Right atrium auricular region (tissue), 2 donors: ENCODE measurements around the gene SCMH1. TPM values are rescaled to one million over a fixed set of nuclear protein-coding genes. Genes with fewer than 3 reads are reported as not detected.
"Not testable (repeated sequence)": the region's sequence is repeated elsewhere in the genome, so short reads cannot be mapped to it uniquely, and the experiment has no call there.

Source experiments
- DNase-seq: peaks from one replicate; pipeline ENCODE4 v3.0.0-alpha.2; 2019; ENCODE audit warnings: low spot score
- H3K27ac ChIP-seq, 2 donors: fragments of 200-600 bp; sonication (generic); 1 replicate in 1 of 2; 2 replicates in 1 of 2; pipeline ENCODE4 v1.5.1; 2016 to 2019
- H3K27me3 ChIP-seq, 2 donors: fragments of 200-600 bp; sonication (generic); one replicate each; pipeline versions ENCODE4 v1.5.1 to v1.6.0; 2017 to 2019
- H3K36me3 ChIP-seq: fragments of 200-600 bp; sonication (generic); one replicate; pipeline ENCODE4 v1.5.1; 2016
- H3K4me1 ChIP-seq, 2 donors: fragments of 200-600 bp; sonication (generic); one replicate each; pipeline versions ENCODE4 v1.5.1 to v1.6.0; 2017 to 2019
- H3K4me3 ChIP-seq, 2 donors: fragments of 200-600 bp; sonication (generic); 1 replicate in 1 of 2; 2 replicates in 1 of 2; pipeline ENCODE4 v1.5.1; 2017 to 2019; ENCODE audit warnings: mild to moderate bottlenecking in 1 of 2, moderate library complexity in 1 of 2
- H3K9me3 ChIP-seq, 2 donors: fragments of 200-600 bp; sonication (generic); one replicate each; pipeline ENCODE4 v1.5.1; 2019
- total RNA-seq, 2 donors: library from RNA; depleted of rRNA; stranded (reverse); fragments of >200 nt; gene quantifications; one replicate each; pipeline ENCODE4 v1.1.0, GENCODE V29; 2016
- TF ChIP-seq, protein P1 (sequence below), 2 donors: fragments of 200-600 bp; sonication (generic); IDR thresholded peaks; one replicate each; pipeline ENCODE4 v1.5.1; 2019; ENCODE audit warnings: antibody characterized with exemption in 2 of 2

SCMH1 gene
- total RNA-seq, 2 donors from 2014 or later, result 50.1 to 62.5 TPM

DNA sequence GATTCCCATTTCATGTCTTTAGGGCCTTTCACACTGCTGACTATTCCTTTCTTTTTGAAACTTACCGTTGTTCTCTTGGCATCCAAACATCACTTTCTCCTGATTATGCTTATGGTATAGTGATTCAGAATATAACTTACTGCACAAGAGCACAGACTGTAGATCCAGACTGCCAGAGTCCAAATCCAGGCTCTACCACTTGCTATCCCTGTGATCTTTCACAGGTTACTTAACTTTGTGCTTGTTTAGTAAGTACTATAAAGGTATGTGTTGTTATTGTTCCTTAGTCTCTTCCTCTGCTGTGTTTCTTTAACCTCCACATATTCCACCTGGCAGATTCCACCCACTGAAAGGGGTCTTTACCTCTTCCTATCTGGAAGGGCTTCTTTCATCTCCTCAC is 8.4 kb downstream of the SCMH1 start:
- Histone ChIP-seq H3K4me1 (peaks cover 0 to 33% of the 10 kb centered on the region in 2 donors), H3K9me3 (no peaks in the 10 kb centered on the region), H3K4me3 (no peak overlapping the region), H3K27ac (peak overlapping the region; percentile 7 to 48), H3K27me3 (no peaks in the 10 kb centered on the region), H3K36me3 (no peaks in the 10 kb centered on the region)
- TF ChIP-seq, protein P1, sequence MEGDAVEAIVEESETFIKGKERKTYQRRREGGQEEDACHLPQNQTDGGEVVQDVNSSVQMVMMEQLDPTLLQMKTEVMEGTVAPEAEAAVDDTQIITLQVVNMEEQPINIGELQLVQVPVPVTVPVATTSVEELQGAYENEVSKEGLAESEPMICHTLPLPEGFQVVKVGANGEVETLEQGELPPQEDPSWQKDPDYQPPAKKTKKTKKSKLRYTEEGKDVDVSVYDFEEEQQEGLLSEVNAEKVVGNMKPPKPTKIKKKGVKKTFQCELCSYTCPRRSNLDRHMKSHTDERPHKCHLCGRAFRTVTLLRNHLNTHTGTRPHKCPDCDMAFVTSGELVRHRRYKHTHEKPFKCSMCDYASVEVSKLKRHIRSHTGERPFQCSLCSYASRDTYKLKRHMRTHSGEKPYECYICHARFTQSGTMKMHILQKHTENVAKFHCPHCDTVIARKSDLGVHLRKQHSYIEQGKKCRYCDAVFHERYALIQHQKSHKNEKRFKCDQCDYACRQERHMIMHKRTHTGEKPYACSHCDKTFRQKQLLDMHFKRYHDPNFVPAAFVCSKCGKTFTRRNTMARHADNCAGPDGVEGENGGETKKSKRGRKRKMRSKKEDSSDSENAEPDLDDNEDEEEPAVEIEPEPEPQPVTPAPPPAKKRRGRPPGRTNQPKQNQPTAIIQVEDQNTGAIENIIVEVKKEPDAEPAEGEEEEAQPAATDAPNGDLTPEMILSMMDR (IDR thresholded peaks at IDR 0.05), result no peak
- DNase-seq, result no peak

DNA sequence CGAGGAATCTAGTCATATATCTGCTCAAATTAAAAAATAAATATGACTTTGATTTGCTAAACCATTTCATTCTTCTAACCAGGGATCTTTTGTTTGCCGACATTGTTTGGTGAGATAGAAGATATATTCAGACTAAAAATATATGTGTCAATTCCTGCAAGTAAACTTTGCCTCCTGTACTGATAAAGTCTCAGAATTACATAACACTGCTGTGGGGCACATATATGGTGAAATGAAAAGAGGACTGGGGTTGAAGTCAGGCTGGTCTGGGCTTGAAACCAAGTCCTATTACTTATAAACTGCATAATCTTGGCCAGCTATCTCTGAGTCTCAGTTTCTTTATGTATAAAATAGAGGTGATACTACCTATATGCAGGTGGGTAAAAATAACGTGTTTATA is 9.8 kb downstream of the SCMH1 start:
- TF ChIP-seq, protein P1 (IDR thresholded peaks at IDR 0.05), result no peak
- no peaks in the 10 kb centered on the region for H3K36me3 ChIP-seq
- no peak for DNase-seq

DNA sequence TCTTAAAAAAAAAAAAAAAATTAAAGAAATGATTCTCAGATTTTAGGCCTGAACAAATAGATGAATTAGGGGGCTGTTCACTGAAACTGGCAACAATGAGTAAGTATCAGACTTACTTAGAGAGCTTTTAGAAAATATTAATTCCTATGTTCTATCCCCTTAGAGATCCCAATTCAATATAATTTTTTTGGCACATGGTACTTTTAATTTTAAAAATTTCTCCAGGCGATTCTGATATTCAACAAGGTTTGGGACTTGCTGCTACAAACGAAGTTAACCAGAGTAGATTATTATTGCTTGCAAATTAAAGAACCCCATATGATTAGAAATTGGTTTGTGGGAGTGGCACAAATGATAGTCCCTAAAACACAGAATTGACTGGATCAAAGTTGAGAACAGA is 11.4 kb downstream of the SCMH1 start:
- H3K36me3 ChIP-seq, result no peaks in the 10 kb centered on the region
- no peak overlapping the region for H3K4me3 ChIP-seq
- DNase-seq, result no peak
- no peaks in the 10 kb centered on the region for H3K9me3 ChIP-seq
- H3K27me3 ChIP-seq, result no peaks in the 10 kb centered on the region
- no peak overlapping the region for H3K27ac ChIP-seq
- peaks cover 0 to 20% of the 10 kb centered on the region in 2 donors for H3K4me1 ChIP-seq
- TF ChIP-seq, protein P1 (IDR thresholded peaks at IDR 0.05), result no peak

More for the DNA sequence above, 9.8 kb downstream of the SCMH1 start:
- no peak overlapping the region for H3K4me3 ChIP-seq
- peaks cover 0 to 21% of the 10 kb centered on the region in 2 donors for H3K4me1 ChIP-seq
- no peaks in the 10 kb centered on the region for H3K9me3 ChIP-seq
- no peaks in the 10 kb centered on the region for H3K27me3 ChIP-seq
- peak overlapping the region in 1 of 2 donors; percentile 14 for H3K27ac ChIP-seq

DNA sequence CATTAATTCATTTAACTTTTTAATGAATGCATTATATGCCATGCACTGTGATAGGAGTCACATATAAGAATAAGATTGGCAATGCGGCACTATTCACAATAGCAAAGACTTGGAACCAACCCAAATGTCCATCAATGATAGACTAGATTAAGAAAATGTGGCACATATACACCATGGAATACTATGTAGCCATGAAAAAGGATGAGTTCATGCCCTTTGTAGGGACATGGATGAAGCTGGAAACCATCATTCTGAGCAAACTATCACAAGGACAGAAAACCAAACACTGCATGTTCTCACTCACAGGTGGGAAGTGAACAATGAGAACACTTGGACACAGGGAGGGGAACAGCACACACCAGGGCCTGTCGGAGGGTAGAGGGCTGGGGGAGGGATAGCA is 12.9 kb downstream of the SCMH1 start:
- H3K27ac ChIP-seq, DNase-seq, H3K27me3 ChIP-seq, H3K9me3 ChIP-seq, H3K4me3 ChIP-seq, H3K36me3 ChIP-seq: not testable (repeated sequence)
- H3K4me1 ChIP-seq, result peaks cover 0 to 14% of the 10 kb centered on the region in 2 donors

DNA sequence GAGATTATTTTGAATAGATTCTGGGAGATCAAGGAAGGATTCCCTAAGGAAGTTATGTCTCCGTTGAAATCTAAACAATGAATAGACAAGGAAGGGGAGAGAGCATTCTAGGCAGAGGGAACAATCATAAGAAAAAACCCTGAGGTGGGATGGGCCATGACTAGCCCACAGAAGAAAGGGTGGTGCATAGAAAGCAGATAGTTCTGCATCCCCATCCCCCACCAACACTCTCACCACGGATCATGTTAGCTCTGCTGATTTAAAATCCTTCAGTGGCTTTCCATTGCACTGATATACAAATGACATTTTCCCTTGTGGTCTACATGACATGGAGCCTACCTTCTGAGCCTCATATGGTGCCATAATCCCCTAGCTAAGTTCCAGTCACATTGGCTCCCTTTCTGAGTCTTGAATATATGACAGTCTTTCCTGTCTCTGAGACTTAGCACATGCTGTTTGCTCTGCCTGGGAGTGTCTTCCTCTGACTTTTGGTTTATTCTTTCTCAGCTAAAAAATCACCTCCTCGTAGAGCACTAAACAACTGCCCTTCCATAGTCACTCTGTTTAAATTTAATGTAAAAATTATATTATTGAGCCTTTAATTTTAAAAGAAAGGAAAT is 15.2 kb downstream of the SCMH1 start:
- H3K4me1 ChIP-seq, result peaks cover 0 to 17% of the 10 kb centered on the region in 2 donors

DNA sequence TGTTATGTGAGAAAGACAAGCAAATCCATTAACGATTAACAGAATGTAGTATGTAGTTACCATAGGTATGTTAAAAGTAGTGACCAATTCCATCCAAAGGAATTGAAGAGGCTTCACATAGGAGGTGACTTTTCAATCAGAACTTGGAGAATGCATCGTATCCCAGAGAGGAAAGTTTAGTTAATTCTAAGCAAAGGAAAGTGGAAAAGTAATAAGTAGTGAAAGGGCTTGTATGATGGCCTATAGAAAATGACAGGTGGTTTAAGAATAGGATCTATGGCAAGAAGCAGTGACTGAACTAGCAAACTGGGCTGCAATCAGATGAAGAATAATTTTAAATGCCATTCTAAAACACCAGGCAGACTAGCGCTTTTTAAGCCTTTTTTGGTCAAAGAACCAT is 16.6 kb downstream of the SCMH1 start:
- TF ChIP-seq, protein P1 (IDR thresholded peaks at IDR 0.05), result no peak
- no peak for DNase-seq
- peaks cover 0 to 12% of the 10 kb centered on the region in 2 donors for H3K4me1 ChIP-seq
- H3K36me3 ChIP-seq, result no peaks in the 10 kb centered on the region
- H3K4me3 ChIP-seq, result no peak overlapping the region
- H3K27me3 ChIP-seq, result no peaks in the 10 kb centered on the region
- H3K9me3 ChIP-seq, result no peaks in the 10 kb centered on the region
- no peak overlapping the region for H3K27ac ChIP-seq

More for the DNA sequence above, 15.2 kb downstream of the SCMH1 start:
- H3K27me3 ChIP-seq, result no peaks in the 10 kb centered on the region
- no peak for DNase-seq
- H3K9me3 ChIP-seq, result no peaks in the 10 kb centered on the region
- no peak overlapping the region for H3K27ac ChIP-seq
- H3K4me3 ChIP-seq, result no peak overlapping the region
- no peaks in the 10 kb centered on the region for H3K36me3 ChIP-seq
- TF ChIP-seq, protein P1 (IDR thresholded peaks at IDR 0.05), result no peak
